ENCODE data around the gene SERPINI1.

The SERPINI1 gene

GRCh38 chr3:167735233-167736138 is at the start of gene SERPINI1:
Gene SERPINI1 (plus strand): TSS chr3:167735721. CDS start chr3:167789129, 53,408 bp downstream.
- DNase-seq (ENCODE audit: low read depth): peak; percentile 62

GRCh38 chr3:167691366-167691765 is 44.2 kb upstream of the SERPINI1 start:
- no peak for DNase-seq (ENCODE audit: low read depth)

GRCh38 chr3:167694121-167694520 is 41.4 kb upstream of the SERPINI1 start:
- DNase-seq (ENCODE audit: low read depth): no peak

- no peak for DNase-seq (ENCODE audit: low read depth)
Measured at GRCh38 chr3:167700046-167700445, 35.5 kb upstream of the SERPINI1 start.

GRCh38 chr3:167700926-167701325 is 34.6 kb upstream of the SERPINI1 start:
- no peak for DNase-seq (ENCODE audit: low read depth)

- DNase-seq (ENCODE audit: low read depth): no peak
Measured at GRCh38 chr3:167705840-167706239, 29.7 kb upstream of the SERPINI1 start.

GRCh38 chr3:167709690-167710089 is 25.8 kb upstream of the SERPINI1 start:
- DNase-seq (ENCODE audit: low read depth): no peak

- DNase-seq (ENCODE audit: low read depth): no peak
Measured at GRCh38 chr3:167710552-167710951, 25.0 kb upstream of the SERPINI1 start.

- DNase-seq (ENCODE audit: low read depth): no peak
Measured at GRCh38 chr3:167711439-167711838, 24.1 kb upstream of the SERPINI1 start.

- no peak for DNase-seq (ENCODE audit: low read depth)
Measured at GRCh38 chr3:167712445-167712844, 23.1 kb upstream of the SERPINI1 start.

- no peak for DNase-seq (ENCODE audit: low read depth)
Measured at GRCh38 chr3:167714871-167715270, 20.6 kb upstream of the SERPINI1 start.

GRCh38 chr3:167716920-167717319 is 18.6 kb upstream of the SERPINI1 start:
- no peak for DNase-seq (ENCODE audit: low read depth)

- no peak for DNase-seq (ENCODE audit: low read depth)
Measured at GRCh38 chr3:167718582-167718981, 16.9 kb upstream of the SERPINI1 start.

- DNase-seq (ENCODE audit: low read depth): no peak
Measured at GRCh38 chr3:167723025-167723512, 12.5 kb upstream of the SERPINI1 start.

- no peak for DNase-seq (ENCODE audit: low read depth)
Measured at GRCh38 chr3:167723872-167724271, 11.6 kb upstream of the SERPINI1 start.

GRCh38 chr3:167728176-167728575 is 7.3 kb upstream of the SERPINI1 start:
- DNase-seq (ENCODE audit: low read depth): no peak

GRCh38 chr3:167728632-167729323 is 6.7 kb upstream of the SERPINI1 start:
- DNase-seq (ENCODE audit: low read depth): no peak

- no peak for DNase-seq (ENCODE audit: low read depth)
Measured at GRCh38 chr3:167729591-167729990, 5.9 kb upstream of the SERPINI1 start.

GRCh38 chr3:167731393-167731792 is 4.1 kb upstream of the SERPINI1 start:
- no peak for DNase-seq (ENCODE audit: low read depth)

GRCh38 chr3:167732313-167733065 is 3.0 kb upstream of the SERPINI1 start:
- no peak for DNase-seq (ENCODE audit: low read depth)

GRCh38 chr3:167733961-167734497 is 1.5 kb upstream of the SERPINI1 start:
- no peak for DNase-seq (ENCODE audit: low read depth)

All from stimulated activated CD8-positive, alpha-beta memory T cell treated with anti-CD3 and anti-CD28 coated beads, Interleukin-4, amount 100 ng/mL, for 24 hours (primary cell).